Esophagus (tissue), 2 donors: Measurements from ENCODE around the gene TOGARAM2. TPM values are rescaled to one million over a fixed set of nuclear protein-coding genes. Genes with fewer than 3 reads are reported as not detected.

ENCODE experiments used
- H3K27ac ChIP-seq, 2 donors: one replicate each; pipeline ENCODE4 v1.5.1; 2013; ENCODE audit warnings: low read depth in 2 of 2, mild to moderate bottlenecking in 2 of 2, inconsistent platforms in 1 of 2, low read length in 1 of 2, moderate library complexity in 1 of 2
- H3K27me3 ChIP-seq, 2 donors: one replicate each; pipeline ENCODE4 v1.6.1; 2013; ENCODE audit warnings: low read length in 2 of 2, control low read depth in 1 of 2, mild to moderate bottlenecking in 1 of 2; ENCODE audit not compliant: insufficient read depth in 2 of 2, control insufficient read depth in 1 of 2
- H3K36me3 ChIP-seq, 2 donors: one replicate each; pipeline ENCODE4 v1.6.1; 2013; ENCODE audit warnings: low read length in 1 of 2; ENCODE audit not compliant: control insufficient read depth in 2 of 2, insufficient read depth in 2 of 2
- H3K4me1 ChIP-seq, 2 donors: one replicate each; pipeline ENCODE4 v1.6.1; 2013; ENCODE audit warnings: low read length in 1 of 2; ENCODE audit not compliant: control insufficient read depth in 2 of 2, insufficient read depth in 2 of 2
- H3K4me3 ChIP-seq, 2 donors: one replicate each; pipeline ENCODE4 v1.5.1; 2013; ENCODE audit warnings: low read length in 2 of 2, mild to moderate bottlenecking in 2 of 2, low read depth in 1 of 2, moderate library complexity in 1 of 2
- H3K9me3 ChIP-seq, 2 donors: one replicate each; pipeline ENCODE4 v1.6.1; 2013; ENCODE audit warnings: mild to moderate bottlenecking in 2 of 2, low read depth in 1 of 2, low read length in 1 of 2, moderate library complexity in 1 of 2; ENCODE audit not compliant: control insufficient read depth in 2 of 2, insufficient read depth in 1 of 2
- WGBS, 2 donors: extraction: QIAGEN DNeasy Blood & Tissue Kit; methylation state at CpG; one replicate each; pipeline ENCODE4 v1.1.7; 2013; 5-methylcytosine and 5-hydroxymethylcytosine counted together
- polyA plus RNA-seq, 2 donors: library from polyadenylated mRNA; stranded (reverse); fragments of 200-250 nt; gene quantifications; one replicate each; pipeline ENCODE4 v1.2.3, GENCODE V29; 2013
- donor health status: healthy with polysubstance abuse.
- donor health status: Bipolar disorder and iron deficiency.

TOGARAM2 gene
- polyA plus RNA-seq, 2 donors = 0.42 to 1.8 TPM

DNA sequence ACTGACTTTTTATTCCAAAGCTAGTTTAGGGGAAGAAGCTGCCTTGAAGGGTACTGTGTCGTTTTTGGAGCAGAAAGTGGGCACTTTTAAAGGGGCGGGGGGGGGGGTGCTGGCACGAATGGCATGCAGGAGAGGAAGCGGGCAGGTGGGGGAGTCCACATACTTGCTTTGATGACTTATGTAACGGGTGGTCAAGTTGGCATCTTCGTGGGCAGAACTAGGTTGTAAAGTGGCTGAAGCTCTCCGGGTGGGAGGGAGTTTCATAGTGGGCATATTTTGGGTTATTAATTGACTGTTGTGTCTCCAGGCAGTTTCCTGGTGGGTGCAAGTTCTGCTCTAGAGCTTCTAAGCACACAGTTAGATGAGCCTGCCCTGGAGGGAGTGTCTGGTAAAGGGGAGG, 73.3 kb downstream of the TOGARAM2 start:
- H3K27ac ChIP-seq = no peak overlapping the region
- 77% methylated on average over 7 of the region's 7 CpGs for WGBS, 2 donors
- H3K9me3 ChIP-seq = no peaks in the 10 kb centered on the region
- H3K27me3 ChIP-seq = no peaks in the 10 kb centered on the region
- H3K4me3 ChIP-seq = no peak overlapping the region
- H3K36me3 ChIP-seq = no peaks in the 10 kb centered on the region
- peaks cover 2 to 6% of the 10 kb centered on the region in 2 donors for H3K4me1 ChIP-seq

DNA sequence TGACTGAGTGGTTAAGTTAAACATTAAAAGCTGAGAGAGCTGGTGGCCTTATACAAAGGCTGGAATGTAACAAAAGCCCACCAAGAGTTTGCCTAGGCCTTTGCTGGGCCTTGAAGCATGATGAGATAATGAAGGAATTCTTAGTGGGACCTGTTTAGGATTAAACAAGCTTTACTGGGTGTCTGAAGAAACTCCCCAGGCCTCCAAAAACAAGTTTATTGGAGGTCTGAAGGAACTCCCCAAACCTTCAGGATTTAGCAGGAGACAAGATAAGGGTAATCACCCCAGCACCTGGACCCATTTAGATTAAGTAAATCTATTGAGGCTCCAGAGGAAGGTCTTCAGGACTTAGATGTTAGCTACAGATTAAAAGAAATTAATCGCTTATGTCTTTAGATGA, 74.5 kb downstream of the TOGARAM2 start:
- no peaks in the 10 kb centered on the region for H3K27me3 ChIP-seq
- no peaks in the 10 kb centered on the region for H3K9me3 ChIP-seq
- WGBS, 2 donors = 97 to 100% methylated on average over 1 of the region's 1 CpG
- H3K4me1 ChIP-seq = peaks cover 2 to 9% of the 10 kb centered on the region in 2 donors
- H3K27ac ChIP-seq = no peak overlapping the region
- H3K36me3 ChIP-seq = no peaks in the 10 kb centered on the region
- no peak overlapping the region for H3K4me3 ChIP-seq

GRCh38 chr2:29056452-29056851, 75.4 kb downstream of the TOGARAM2 start:
- H3K27me3 ChIP-seq = no peaks in the 10 kb centered on the region
- H3K9me3 ChIP-seq = no peaks in the 10 kb centered on the region
- WGBS, 2 donors = 95 to 98% methylated on average over 5 of the region's 5 CpGs
- peaks cover 2 to 9% of the 10 kb centered on the region in 2 donors for H3K4me1 ChIP-seq
- peak overlapping the region in 1 of 2 donors; percentile 15 for H3K27ac ChIP-seq
- H3K4me3 ChIP-seq = no peak overlapping the region
- no peaks in the 10 kb centered on the region for H3K36me3 ChIP-seq

- Histone ChIP-seq H3K9me3 (no peaks in the 10 kb centered on the region), H3K4me1 (peaks cover 2 to 9% of the 10 kb centered on the region in 2 donors), H3K4me3 (no peak overlapping the region), H3K27ac (peak overlapping the region in 1 of 2 donors; percentile 24), H3K36me3 (no peaks in the 10 kb centered on the region), H3K27me3 (no peaks in the 10 kb centered on the region)
- 81 to 82% methylated on average over 4 of the region's 4 CpGs for WGBS, 2 donors
Measured at GRCh38 chr2:29057006-29057405, 75.9 kb downstream of the TOGARAM2 start.

- no peaks in the 10 kb centered on the region for H3K27me3 ChIP-seq
- no peak overlapping the region for H3K4me3 ChIP-seq
- WGBS, 2 donors = 84 to 86% methylated on average over 1 of the region's 1 CpG
- peaks cover 9 to 19% of the 10 kb centered on the region in 2 donors for H3K4me1 ChIP-seq
- no peak overlapping the region for H3K27ac ChIP-seq
- H3K36me3 ChIP-seq = no peaks in the 10 kb centered on the region
- H3K9me3 ChIP-seq = no peaks in the 10 kb centered on the region
Measured at GRCh38 chr2:29059624-29060023, 78.5 kb downstream of the TOGARAM2 start.

- Histone ChIP-seq H3K4me1 (peaks cover 13 to 24% of the 10 kb centered on the region in 2 donors), H3K27ac (no peak overlapping the region), H3K27me3 (no peaks in the 10 kb centered on the region), H3K9me3 (no peaks in the 10 kb centered on the region), H3K4me3 (no peak overlapping the region), H3K36me3 (no peaks in the 10 kb centered on the region)
- 72 to 82% methylated on average over 9 of the region's 9 CpGs for WGBS, 2 donors
Measured at GRCh38 chr2:29060441-29060840, 79.3 kb downstream of the TOGARAM2 start.

- Histone ChIP-seq H3K36me3 (no peaks in the 10 kb centered on the region), H3K4me3 (no peak overlapping the region), H3K27me3 (no peaks in the 10 kb centered on the region), H3K4me1 (peaks cover 13 to 28% of the 10 kb centered on the region in 2 donors), H3K9me3 (no peaks in the 10 kb centered on the region), H3K27ac (no peak overlapping the region)
- WGBS, 2 donors = 67 to 68% methylated on average over 6 of the region's 6 CpGs
Measured at GRCh38 chr2:29061176-29061575, 80.1 kb downstream of the TOGARAM2 start.

DNA sequence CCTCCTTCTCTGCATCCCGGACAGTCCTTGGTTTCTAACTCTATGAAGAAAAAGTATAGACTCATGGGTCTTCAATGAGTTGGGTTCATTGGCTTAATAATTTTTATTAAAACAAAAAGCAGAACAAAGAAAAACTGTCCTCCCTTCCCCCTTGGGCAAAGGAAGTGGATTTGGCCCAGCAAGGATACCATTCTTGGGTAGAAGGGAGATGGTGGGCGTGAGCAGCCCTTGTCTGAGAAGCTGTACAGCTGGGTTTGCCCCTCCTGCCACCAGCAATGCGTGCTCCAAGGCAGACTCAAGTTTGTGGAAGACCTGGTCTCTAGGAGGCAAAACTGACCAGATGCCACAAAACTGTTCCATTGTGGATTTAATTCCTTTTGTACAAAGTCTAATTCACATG, 80.5 kb downstream of the TOGARAM2 start:
- H3K4me1 ChIP-seq = peaks cover 13 to 32% of the 10 kb centered on the region in 2 donors
- no peak overlapping the region for H3K27ac ChIP-seq

GRCh38 chr2:29062371-29062770, 81.3 kb downstream of the TOGARAM2 start:
- peak overlapping the region in 1 of 2 donors; percentile 99 for H3K27ac ChIP-seq
- WGBS, 2 donors = 94 to 97% methylated on average over 10 of the region's 10 CpGs
- H3K9me3 ChIP-seq = no peaks in the 10 kb centered on the region
- H3K4me3 ChIP-seq = no peak overlapping the region
- peaks cover 13 to 36% of the 10 kb centered on the region in 2 donors for H3K4me1 ChIP-seq
- no peaks in the 10 kb centered on the region for H3K27me3 ChIP-seq
- H3K36me3 ChIP-seq = no peaks in the 10 kb centered on the region

More for the DNA sequence above, 80.5 kb downstream of the TOGARAM2 start:
- no peaks in the 10 kb centered on the region for H3K27me3 ChIP-seq
- H3K36me3 ChIP-seq = no peaks in the 10 kb centered on the region
- H3K4me3 ChIP-seq = no peak overlapping the region
- WGBS, 2 donors = 88 to 90% methylated on average over 3 of the region's 3 CpGs
- H3K9me3 ChIP-seq = no peaks in the 10 kb centered on the region

DNA sequence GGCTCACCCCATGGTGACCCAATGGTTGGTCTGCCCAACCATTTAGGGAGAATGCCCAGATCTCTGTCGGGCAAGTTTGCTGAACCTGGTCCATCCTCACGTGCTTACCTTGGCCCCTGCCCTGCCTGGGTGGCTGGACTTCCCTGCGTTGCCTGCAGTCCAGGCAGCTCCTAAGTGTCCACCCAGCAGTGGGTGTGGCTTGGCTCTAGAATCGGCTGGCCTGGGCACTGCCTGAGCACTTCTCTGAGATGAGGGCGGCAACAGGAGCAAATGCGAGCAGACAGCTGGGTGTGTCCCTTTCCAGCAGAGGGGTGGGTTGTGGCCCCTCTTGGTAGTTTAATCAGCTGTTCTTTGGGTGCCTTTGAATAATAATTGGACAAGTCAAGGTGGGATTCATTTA, 82.0 kb downstream of the TOGARAM2 start:
- 45 to 55% methylated on average over 6 of the region's 6 CpGs for WGBS, 2 donors
- no peaks in the 10 kb centered on the region for H3K27me3 ChIP-seq
- no peak overlapping the region for H3K4me3 ChIP-seq
- H3K36me3 ChIP-seq = no peaks in the 10 kb centered on the region
- peak overlapping the region; percentile 81 to 99 for H3K27ac ChIP-seq
- H3K4me1 ChIP-seq = peaks cover 13 to 36% of the 10 kb centered on the region in 2 donors
- no peaks in the 10 kb centered on the region for H3K9me3 ChIP-seq
